KMS-11 (cell line): Measurements from ENCODE around the gene IGF1.

Source experiments
- H2AFZ ChIP-seq: fragments of 200-600 bp; sonication (generic); 2 replicates; pipeline ENCODE4 v1.6.1; 2016; ENCODE audit warnings: antibody characterized with exemption, mixed run types, low read depth
- H3K27ac ChIP-seq: fragments of 200-600 bp; sonication (generic); 2 replicates; pipeline ENCODE4 v1.6.1; 2016; ENCODE audit warnings: mild to moderate bottlenecking, mixed run types
- H3K27me3 ChIP-seq: fragments of 200-600 bp; sonication (generic); 2 replicates; pipeline ENCODE4 v1.6.1; 2017; ENCODE audit warnings: mild to moderate bottlenecking, low read depth, mixed run types, moderate library complexity; ENCODE audit not compliant: insufficient read depth
- H3K36me3 ChIP-seq: fragments of 200-600 bp; sonication (generic); 2 replicates; pipeline ENCODE4 v1.6.1; 2017; ENCODE audit warnings: mild to moderate bottlenecking, mixed run types; ENCODE audit not compliant: insufficient read depth
- H3K4me1 ChIP-seq: fragments of 200-600 bp; sonication (generic); 2 replicates; pipeline ENCODE4 v1.6.1; 2016; ENCODE audit warnings: mild to moderate bottlenecking, low read depth, mixed run types; ENCODE audit not compliant: poor library complexity, severe bottlenecking
- H3K4me2 ChIP-seq: fragments of 200-600 bp; sonication (generic); 2 replicates; pipeline ENCODE4 v1.7.0; 2016; ENCODE audit warnings: mild to moderate bottlenecking, mixed run types
- H3K4me3 ChIP-seq: fragments of 200-600 bp; sonication (generic); IDR thresholded peaks from 2 replicates; pipeline ENCODE4 v1.6.1; 2017; ENCODE audit warnings: low read depth, low read length, mixed read lengths; ENCODE audit not compliant: insufficient read depth
- H3K79me2 ChIP-seq: fragments of 200-600 bp; sonication (generic); 2 replicates; pipeline ENCODE4 v1.6.1; 2016; ENCODE audit warnings: low read depth, mixed run types; ENCODE audit not compliant: insufficient read depth
- H3K9ac ChIP-seq: fragments of 200-600 bp; sonication (generic); 2 replicates; pipeline ENCODE4 v1.6.1; 2016; ENCODE audit warnings: mild to moderate bottlenecking, mixed run types
- H4K20me1 ChIP-seq: fragments of 200-600 bp; sonication (generic); 2 replicates; pipeline ENCODE4 v1.6.1; 2016; ENCODE audit warnings: mild to moderate bottlenecking, mixed run types; ENCODE audit not compliant: insufficient read depth
- TF ChIP-seq, protein P1 (sequence below): fragments of 200-600 bp; sonication (generic); conservative IDR thresholded peaks from 2 replicates; pipeline ENCODE4 v1.6.1; 2017; ENCODE audit warnings: low read depth, mild to moderate bottlenecking, antibody characterized with exemption, low read length, moderate library complexity, mixed read lengths

The IGF1 gene

DNA sequence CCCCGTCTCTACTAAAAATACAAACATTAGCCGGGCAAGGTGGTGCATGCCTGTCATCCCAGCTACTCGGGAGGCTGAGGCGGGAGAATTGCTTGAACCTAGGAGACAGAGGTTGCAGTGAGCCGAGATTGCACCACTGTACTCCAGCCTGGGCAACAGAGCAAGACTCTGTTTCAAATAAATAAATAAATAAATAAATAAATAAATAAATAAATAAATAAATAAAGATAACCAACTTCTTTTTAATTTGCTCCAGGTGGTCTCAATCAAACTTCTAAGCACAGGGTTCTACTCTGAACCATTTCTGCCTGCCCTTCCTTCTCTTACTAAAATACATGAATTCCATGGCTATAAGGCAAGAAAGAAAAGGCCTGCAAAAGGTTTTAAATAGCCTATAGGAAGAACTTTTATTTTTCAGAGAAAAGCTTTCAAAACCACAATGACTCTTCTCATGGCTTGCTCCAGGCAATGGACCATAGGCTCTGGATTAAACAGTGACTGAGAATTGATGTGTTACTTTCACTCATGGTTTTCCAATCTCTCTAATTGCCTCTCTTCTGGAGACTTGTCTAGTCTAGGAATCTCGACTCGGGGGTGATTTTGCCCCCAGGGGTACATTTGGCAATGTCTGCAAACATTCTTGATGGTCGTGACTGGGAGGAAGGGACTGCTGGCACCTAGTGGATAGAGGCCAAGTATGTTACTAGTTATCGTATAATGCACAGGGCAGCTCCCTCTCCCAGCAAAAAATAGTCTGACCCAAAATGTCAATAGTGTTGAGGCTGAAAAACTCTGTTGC, 14.4 kb downstream of the IGF1 start:
- Histone ChIP-seq H3K36me3 (no peaks in the 10 kb centered on the region), H3K27me3 (no peaks in the 10 kb centered on the region), H3K4me3 (no peak overlapping the region), H3K4me1 (no peaks in the 10 kb centered on the region), H3K9ac (no peak overlapping the region), H4K20me1 (no peaks in the 10 kb centered on the region), H3K27ac (no peak overlapping the region), H3K79me2 (no peaks in the 10 kb centered on the region), H2AFZ (no peak overlapping the region), H3K4me2 (no peak overlapping the region)
- TF ChIP-seq, protein P1, sequence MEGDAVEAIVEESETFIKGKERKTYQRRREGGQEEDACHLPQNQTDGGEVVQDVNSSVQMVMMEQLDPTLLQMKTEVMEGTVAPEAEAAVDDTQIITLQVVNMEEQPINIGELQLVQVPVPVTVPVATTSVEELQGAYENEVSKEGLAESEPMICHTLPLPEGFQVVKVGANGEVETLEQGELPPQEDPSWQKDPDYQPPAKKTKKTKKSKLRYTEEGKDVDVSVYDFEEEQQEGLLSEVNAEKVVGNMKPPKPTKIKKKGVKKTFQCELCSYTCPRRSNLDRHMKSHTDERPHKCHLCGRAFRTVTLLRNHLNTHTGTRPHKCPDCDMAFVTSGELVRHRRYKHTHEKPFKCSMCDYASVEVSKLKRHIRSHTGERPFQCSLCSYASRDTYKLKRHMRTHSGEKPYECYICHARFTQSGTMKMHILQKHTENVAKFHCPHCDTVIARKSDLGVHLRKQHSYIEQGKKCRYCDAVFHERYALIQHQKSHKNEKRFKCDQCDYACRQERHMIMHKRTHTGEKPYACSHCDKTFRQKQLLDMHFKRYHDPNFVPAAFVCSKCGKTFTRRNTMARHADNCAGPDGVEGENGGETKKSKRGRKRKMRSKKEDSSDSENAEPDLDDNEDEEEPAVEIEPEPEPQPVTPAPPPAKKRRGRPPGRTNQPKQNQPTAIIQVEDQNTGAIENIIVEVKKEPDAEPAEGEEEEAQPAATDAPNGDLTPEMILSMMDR: no peak

DNA sequence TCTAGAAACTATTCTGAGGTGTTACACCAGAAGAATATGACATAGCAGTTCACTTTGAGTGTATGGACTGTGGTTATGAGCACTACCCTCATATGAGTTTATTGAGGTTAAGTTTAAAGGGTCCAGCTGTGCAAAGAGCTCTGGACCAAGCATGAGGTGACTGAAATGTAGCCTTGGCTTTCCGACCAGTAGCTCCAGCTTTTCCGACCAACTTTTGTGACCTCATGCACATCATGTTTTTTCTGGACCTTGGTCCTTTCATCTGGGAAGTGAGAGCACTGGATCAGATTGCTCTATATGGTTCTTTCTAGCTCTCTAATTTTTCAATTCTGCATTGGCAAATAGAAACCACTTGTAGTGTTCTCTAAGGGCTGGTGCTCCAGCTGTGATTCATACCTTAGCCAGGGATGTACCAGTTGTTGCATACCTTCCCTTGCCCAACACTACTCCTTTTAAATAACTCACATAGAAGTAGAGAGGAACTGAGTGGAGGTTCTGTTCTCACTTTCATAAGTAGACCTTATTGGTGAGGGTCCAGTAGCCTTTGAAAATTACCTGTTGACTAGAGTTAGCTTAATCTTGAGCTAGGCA, 16.6 kb downstream of the IGF1 start:
- Histone ChIP-seq H4K20me1 (no peaks in the 10 kb centered on the region), H3K79me2 (no peaks in the 10 kb centered on the region), H3K4me3 (no peak overlapping the region), H3K4me2 (no peak overlapping the region), H2AFZ (no peak overlapping the region), H3K9ac (no peak overlapping the region), H3K36me3 (no peaks in the 10 kb centered on the region), H3K27ac (no peak overlapping the region), H3K4me1 (no peaks in the 10 kb centered on the region), H3K27me3 (no peaks in the 10 kb centered on the region)
- TF ChIP-seq, protein P1: no peak

GRCh38 chr12:102462795-102463465, 17.4 kb downstream of the IGF1 start:
- Histone ChIP-seq H2AFZ (no peak overlapping the region), H3K4me1 (no peaks in the 10 kb centered on the region), H3K27me3 (no peaks in the 10 kb centered on the region), H3K79me2 (no peaks in the 10 kb centered on the region), H3K9ac (no peak overlapping the region), H3K27ac (no peak overlapping the region), H4K20me1 (no peaks in the 10 kb centered on the region), H3K36me3 (no peaks in the 10 kb centered on the region), H3K4me2 (no peak overlapping the region), H3K4me3 (no peak overlapping the region)
- TF ChIP-seq, protein P1: no peak

DNA sequence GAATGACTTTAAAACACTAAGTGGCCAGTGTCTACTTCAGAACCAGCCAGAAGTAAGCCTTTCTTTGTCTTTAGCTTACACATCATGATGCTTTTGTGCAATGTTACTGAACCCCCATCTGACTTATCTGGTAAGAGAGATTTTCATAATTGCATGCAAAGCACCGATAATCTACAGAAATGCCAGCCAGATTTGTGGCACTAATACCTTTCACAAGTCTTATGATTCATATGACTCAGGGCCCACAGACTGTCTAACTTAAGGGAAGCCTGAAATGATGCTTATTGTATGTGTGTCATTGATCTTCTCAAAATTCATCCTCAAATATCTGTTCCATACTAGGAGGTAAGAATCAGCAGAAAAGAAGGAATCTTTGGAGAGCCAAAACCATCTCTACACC, 18.0 kb downstream of the IGF1 start:
- Histone ChIP-seq H3K79me2 (no peaks in the 10 kb centered on the region), H3K4me2 (no peak overlapping the region), H3K27ac (no peak overlapping the region), H3K9ac (no peak overlapping the region), H4K20me1 (no peaks in the 10 kb centered on the region), H2AFZ (no peak overlapping the region), H3K27me3 (no peaks in the 10 kb centered on the region), H3K36me3 (no peaks in the 10 kb centered on the region), H3K4me1 (no peaks in the 10 kb centered on the region), H3K4me3 (no peak overlapping the region)
- TF ChIP-seq, protein P1: no peak
